HG03139 (cell line): ENCODE results near the gene RHOT2.

ENCODE experiments used
- ATAC-seq: cut with Tn5 transposase; IDR thresholded peaks from one replicate; pipeline ENCODE4 v1.9.1; 2021; ENCODE audit not compliant: unreplicated experiment

The RHOT2 gene

GRCh38 chr16:647173-647902 lies 20.6 kb upstream of the RHOT2 start:
- no peak for ATAC-seq

- no peak for ATAC-seq
Observed at GRCh38 chr16:648071-648780, 19.7 kb upstream of the RHOT2 start.

- peak; percentile 77 for ATAC-seq
Observed at GRCh38 chr16:648781-649589, 18.9 kb upstream of the RHOT2 start, which contains the start of gene WDR90. Gene WDR90 (plus strand): TSS chr16:649365. CDS start chr16:649417, 52 bp downstream.

- ATAC-seq: peak; percentile 4
Observed at GRCh38 chr16:649631-650030, 18.3 kb upstream of the RHOT2 start.

- ATAC-seq: no peak
Observed at GRCh38 chr16:651844-652243, 16.1 kb upstream of the RHOT2 start.

- ATAC-seq: no peak
Observed at GRCh38 chr16:652454-653305, 15.3 kb upstream of the RHOT2 start.

- no peak for ATAC-seq
Observed at GRCh38 chr16:654034-654433, 13.9 kb upstream of the RHOT2 start.

GRCh38 chr16:657487-657886 lies 10.4 kb upstream of the RHOT2 start:
- ATAC-seq: no peak

GRCh38 chr16:658679-659571 lies 9.0 kb upstream of the RHOT2 start:
- ATAC-seq: no peak

GRCh38 chr16:659618-660017 lies 8.3 kb upstream of the RHOT2 start:
- no peak for ATAC-seq

- no peak for ATAC-seq
Observed at GRCh38 chr16:660132-660458, 7.8 kb upstream of the RHOT2 start.

GRCh38 chr16:660459-661183 lies 7.3 kb upstream of the RHOT2 start:
- ATAC-seq: no peak

GRCh38 chr16:661184-661821 lies 6.6 kb upstream of the RHOT2 start:
- no peak for ATAC-seq

- ATAC-seq: no peak
Observed at GRCh38 chr16:662095-662494, 5.8 kb upstream of the RHOT2 start.

- no peak for ATAC-seq
Observed at GRCh38 chr16:662597-662996, 5.3 kb upstream of the RHOT2 start.

- no peak for ATAC-seq
Observed at GRCh38 chr16:666572-666971, 1.4 kb upstream of the RHOT2 start.

GRCh38 chr16:667113-667779 lies 686 bp upstream of the RHOT2 start:
- no peak for ATAC-seq

GRCh38 chr16:668519-669171 lies 713 bp downstream of the RHOT2 start:
- no peak for ATAC-seq
